ENCODE measurements around the gene FGF3. TPM values are rescaled to one million over a fixed set of nuclear protein-coding genes. Genes with fewer than 3 reads are reported as not detected.

Gene FGF3
- total RNA-seq, 2 experiments from 2014 or later, result not detected

- POLR2A ChIA-PET, result no interaction called here
- H3K4me1 Mint-ChIP-seq, result no peaks in the 10 kb centered on the region
- H3K27ac Mint-ChIP-seq, result no peak overlapping the region
- no peaks in the 10 kb centered on the region for H3K36me3 Mint-ChIP-seq
- H3K4me3 Mint-ChIP-seq, result no peak overlapping the region
- no peak for DNase-seq
- no peak for ATAC-seq (ENCODE audit: low read depth)
- no peaks in the 10 kb centered on the region for H3K27me3 Mint-ChIP-seq
- H3K9me3 Mint-ChIP-seq, result no peaks in the 10 kb centered on the region
Measured at GRCh38 chr11:69799582-69799981, 19.6 kb downstream of the FGF3 start.

- POLR2A ChIA-PET, result no interaction called here
- DNase-seq (no peak), ATAC-seq (ENCODE audit: low read depth) (no peak)
- H3K36me3 Mint-ChIP-seq, result no peaks in the 10 kb centered on the region
- H3K4me3 Mint-ChIP-seq, result no peak overlapping the region
- H3K4me1 Mint-ChIP-seq, result no peaks in the 10 kb centered on the region
- no peaks in the 10 kb centered on the region for H3K27me3 Mint-ChIP-seq
- H3K9me3 Mint-ChIP-seq, result no peaks in the 10 kb centered on the region
- H3K27ac Mint-ChIP-seq, result no peak overlapping the region
Measured at GRCh38 chr11:69799097-69799496, 20.1 kb downstream of the FGF3 start.

- Mint-ChIP-seq H3K36me3 (no peaks in the 10 kb centered on the region), H3K27ac (no peak overlapping the region), H3K4me3 (no peak overlapping the region), H3K4me1 (no peaks in the 10 kb centered on the region), H3K27me3 (peaks cover 2% of the 10 kb centered on the region), H3K9me3 (no peaks in the 10 kb centered on the region)
- DNase-seq (no peak), ATAC-seq (ENCODE audit: low read depth) (no peak)
- POLR2A ChIA-PET, result no interaction called here
Measured at GRCh38 chr11:69797737-69798528, 21.3 kb downstream of the FGF3 start.

GRCh38 chr11:69797156-69797555 is 22.1 kb downstream of the FGF3 start:
- no peak for ATAC-seq (ENCODE audit: low read depth)
- H3K36me3 Mint-ChIP-seq, result no peaks in the 10 kb centered on the region
- POLR2A ChIA-PET, result no interaction called here
- H3K4me3 Mint-ChIP-seq, result no peak overlapping the region
- peaks cover 2% of the 10 kb centered on the region for H3K27me3 Mint-ChIP-seq
- H3K27ac Mint-ChIP-seq, result no peak overlapping the region
- no peaks in the 10 kb centered on the region for H3K9me3 Mint-ChIP-seq
- DNase-seq, result no peak
- no peaks in the 10 kb centered on the region for H3K4me1 Mint-ChIP-seq

GRCh38 chr11:69796063-69796462 is 23.2 kb downstream of the FGF3 start:
- DNase-seq (no peak), ATAC-seq (ENCODE audit: low read depth) (no peak)
- no peaks in the 10 kb centered on the region for H3K9me3 Mint-ChIP-seq
- no peak overlapping the region for H3K4me3 Mint-ChIP-seq
- no peak overlapping the region for H3K27ac Mint-ChIP-seq
- no peaks in the 10 kb centered on the region for H3K4me1 Mint-ChIP-seq
- no peaks in the 10 kb centered on the region for H3K36me3 Mint-ChIP-seq
- peaks cover 2% of the 10 kb centered on the region for H3K27me3 Mint-ChIP-seq
- POLR2A ChIA-PET, result no interaction called here

GRCh38 chr11:69791276-69792180 is 27.7 kb downstream of the FGF3 start:
- no peaks in the 10 kb centered on the region for H3K9me3 Mint-ChIP-seq
- POLR2A ChIA-PET, result no interaction called here

GRCh38 chr11:69788956-69789355 is 30.3 kb downstream of the FGF3 start:
- Mint-ChIP-seq H3K9me3 (no peaks in the 10 kb centered on the region), H3K27me3 (peaks cover 5% of the 10 kb centered on the region), H3K36me3 (no peaks in the 10 kb centered on the region), H3K27ac (no peak overlapping the region), H3K4me3 (no peak overlapping the region), H3K4me1 (no peaks in the 10 kb centered on the region)
- DNase-seq (no peak), ATAC-seq (ENCODE audit: low read depth) (no peak)
- POLR2A ChIA-PET, result no interaction called here

More at GRCh38 chr11:69791276-69792180, 27.7 kb downstream of the FGF3 start:
- Mint-ChIP-seq H3K27ac (no peak overlapping the region), H3K4me1 (no peaks in the 10 kb centered on the region), H3K27me3 (peaks cover 2% of the 10 kb centered on the region), H3K4me3 (no peak overlapping the region), H3K36me3 (no peaks in the 10 kb centered on the region)
- ATAC-seq (ENCODE audit: low read depth) (no peak), DNase-seq (no peak)

GRCh38 chr11:69787906-69788305 is 31.3 kb downstream of the FGF3 start:
- no peak for DNase-seq
- H3K27ac Mint-ChIP-seq, result no peak overlapping the region
- no peak for ATAC-seq (ENCODE audit: low read depth)
- no peaks in the 10 kb centered on the region for H3K9me3 Mint-ChIP-seq
- H3K4me1 Mint-ChIP-seq, result no peaks in the 10 kb centered on the region
- no peaks in the 10 kb centered on the region for H3K36me3 Mint-ChIP-seq
- peaks cover 2% of the 10 kb centered on the region for H3K27me3 Mint-ChIP-seq
- no peak overlapping the region for H3K4me3 Mint-ChIP-seq
- POLR2A ChIA-PET, result no interaction called here

- H3K36me3 Mint-ChIP-seq, result no peaks in the 10 kb centered on the region
- POLR2A ChIA-PET, result no interaction called here
- H3K9me3 Mint-ChIP-seq, result no peaks in the 10 kb centered on the region
- H3K27me3 Mint-ChIP-seq, result peaks cover 2% of the 10 kb centered on the region
- DNase-seq (no peak), ATAC-seq (ENCODE audit: low read depth) (no peak)
- no peak overlapping the region for H3K27ac Mint-ChIP-seq
- no peaks in the 10 kb centered on the region for H3K4me1 Mint-ChIP-seq
- H3K4me3 Mint-ChIP-seq, result no peak overlapping the region
Measured at GRCh38 chr11:69787457-69787856, 31.8 kb downstream of the FGF3 start.

- no peaks in the 10 kb centered on the region for H3K4me1 Mint-ChIP-seq
- no peak for ATAC-seq (ENCODE audit: low read depth)
- H3K36me3 Mint-ChIP-seq, result no peaks in the 10 kb centered on the region
- H3K27ac Mint-ChIP-seq, result no peak overlapping the region
- POLR2A ChIA-PET, result no interaction called here
- no peak overlapping the region for H3K4me3 Mint-ChIP-seq
- H3K27me3 Mint-ChIP-seq, result peaks cover 13% of the 10 kb centered on the region
- DNase-seq, result no peak
- no peaks in the 10 kb centered on the region for H3K9me3 Mint-ChIP-seq
Measured at GRCh38 chr11:69781241-69781640, 38.0 kb downstream of the FGF3 start.

GRCh38 chr11:69778373-69778772 is 40.8 kb downstream of the FGF3 start:
- Mint-ChIP-seq H3K4me1 (no peaks in the 10 kb centered on the region), H3K9me3 (no peaks in the 10 kb centered on the region), H3K27ac (no peak overlapping the region), H3K27me3 (peaks cover 22% of the 10 kb centered on the region), H3K4me3 (no peak overlapping the region), H3K36me3 (no peaks in the 10 kb centered on the region)
- ATAC-seq (ENCODE audit: low read depth) (no peak), DNase-seq (no peak)
- POLR2A ChIA-PET, result no interaction called here

- Mint-ChIP-seq H3K36me3 (no peaks in the 10 kb centered on the region), H3K9me3 (no peaks in the 10 kb centered on the region), H3K27ac (no peak within 1 kb of the TSS), H3K4me3 (no peak within 1 kb of the TSS), H3K4me1 (no peaks in the 10 kb centered on the region), H3K27me3 (peaks cover 45% of the 10 kb centered on the region)
- ATAC-seq (ENCODE audit: low read depth) (no peak), DNase-seq (no peak)
- POLR2A ChIA-PET, result no interaction called here
Measured at GRCh38 chr11:69775163-69775755, 44.0 kb downstream of the FGF3 start, which contains the start of gene FGF4. TSS of gene FGF4 (minus strand) at chr11:69775341. CDS start at chr11:69775084, 257 bp downstream.

GRCh38 chr11:69774354-69775162 is 44.7 kb downstream of the FGF3 start:
- Mint-ChIP-seq H3K27ac (no peak overlapping the region), H3K27me3 (peaks cover 42% of the 10 kb centered on the region), H3K9me3 (no peaks in the 10 kb centered on the region), H3K4me3 (no peak overlapping the region), H3K4me1 (no peaks in the 10 kb centered on the region), H3K36me3 (no peaks in the 10 kb centered on the region)
- DNase-seq, result no peak
- ATAC-seq (ENCODE audit: low read depth), result no peak
- POLR2A ChIA-PET, result no interaction called here

All from activated naive CD8-positive, alpha-beta T cell treated with anti-CD3 and anti-CD28 coated beads, Interleukin-2, amount 10 ng/mL, durations not matched to agents 7 days and 5 days (primary cell).